GM19035 (cell line): ENCODE measurements around the gene ST3GAL6.

ENCODE experiments used
- ATAC-seq: cut with Tn5 transposase; IDR thresholded peaks from one replicate; pipeline ENCODE4 v1.9.1; 2021; ENCODE audit not compliant: unreplicated experiment

Gene ST3GAL6

GRCh38 chr3:98843266-98843959 is 80.3 kb downstream of the ST3GAL6 start:
- no peak for ATAC-seq
